ENCODE measurements around the gene DAP.

The DAP gene

GRCh38 chr5:10690460-10691440, 70.3 kb downstream of the DAP start:
- ATAC-seq: peak; percentile 4; the same call in 1 of the 3 replicates
- no peak for TF ChIP-seq RARB (CRISPR knock-in tag; IDR thresholded peaks at IDR 0.05)
- TF ChIP-seq ISL1 (CRISPR knock-in tag; IDR thresholded peaks at IDR 0.05): 0 out of 2 replicates have a peak, but pooled peaks have one; percentile 15

DNA sequence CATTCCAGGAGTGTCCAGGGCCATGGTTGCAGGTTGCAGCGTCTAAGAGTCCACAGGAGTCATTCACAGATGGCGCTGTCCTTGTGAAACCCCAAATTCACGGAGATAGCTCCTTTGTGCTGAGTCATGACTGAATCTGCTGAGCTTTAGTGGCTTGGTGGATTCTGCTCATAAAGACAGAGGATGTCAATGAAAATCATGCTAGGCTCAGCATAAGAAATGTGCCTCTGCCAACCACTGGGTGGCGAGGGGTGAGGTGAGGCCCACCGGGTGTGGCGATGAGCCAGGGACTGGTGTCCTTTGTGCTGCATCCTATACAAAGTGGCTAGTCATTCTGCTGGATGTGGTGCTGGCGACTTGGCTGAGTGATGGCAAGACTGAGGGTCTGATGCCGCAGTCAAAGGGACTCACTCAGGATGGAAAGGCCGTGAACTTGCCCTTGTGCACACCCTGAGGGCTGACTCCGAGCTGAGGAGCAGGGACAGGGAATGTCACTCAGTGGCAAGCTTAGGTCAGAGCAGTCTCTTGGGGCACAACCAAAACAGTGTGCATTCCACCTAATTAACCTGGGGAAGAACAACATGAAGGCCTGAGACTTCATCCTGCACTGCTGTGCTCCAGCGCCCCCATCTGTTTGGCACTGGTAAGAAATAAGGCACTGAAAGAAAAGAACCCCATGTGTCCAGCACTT, 71.5 kb downstream of the DAP start:
- TF ChIP-seq, protein P1, sequence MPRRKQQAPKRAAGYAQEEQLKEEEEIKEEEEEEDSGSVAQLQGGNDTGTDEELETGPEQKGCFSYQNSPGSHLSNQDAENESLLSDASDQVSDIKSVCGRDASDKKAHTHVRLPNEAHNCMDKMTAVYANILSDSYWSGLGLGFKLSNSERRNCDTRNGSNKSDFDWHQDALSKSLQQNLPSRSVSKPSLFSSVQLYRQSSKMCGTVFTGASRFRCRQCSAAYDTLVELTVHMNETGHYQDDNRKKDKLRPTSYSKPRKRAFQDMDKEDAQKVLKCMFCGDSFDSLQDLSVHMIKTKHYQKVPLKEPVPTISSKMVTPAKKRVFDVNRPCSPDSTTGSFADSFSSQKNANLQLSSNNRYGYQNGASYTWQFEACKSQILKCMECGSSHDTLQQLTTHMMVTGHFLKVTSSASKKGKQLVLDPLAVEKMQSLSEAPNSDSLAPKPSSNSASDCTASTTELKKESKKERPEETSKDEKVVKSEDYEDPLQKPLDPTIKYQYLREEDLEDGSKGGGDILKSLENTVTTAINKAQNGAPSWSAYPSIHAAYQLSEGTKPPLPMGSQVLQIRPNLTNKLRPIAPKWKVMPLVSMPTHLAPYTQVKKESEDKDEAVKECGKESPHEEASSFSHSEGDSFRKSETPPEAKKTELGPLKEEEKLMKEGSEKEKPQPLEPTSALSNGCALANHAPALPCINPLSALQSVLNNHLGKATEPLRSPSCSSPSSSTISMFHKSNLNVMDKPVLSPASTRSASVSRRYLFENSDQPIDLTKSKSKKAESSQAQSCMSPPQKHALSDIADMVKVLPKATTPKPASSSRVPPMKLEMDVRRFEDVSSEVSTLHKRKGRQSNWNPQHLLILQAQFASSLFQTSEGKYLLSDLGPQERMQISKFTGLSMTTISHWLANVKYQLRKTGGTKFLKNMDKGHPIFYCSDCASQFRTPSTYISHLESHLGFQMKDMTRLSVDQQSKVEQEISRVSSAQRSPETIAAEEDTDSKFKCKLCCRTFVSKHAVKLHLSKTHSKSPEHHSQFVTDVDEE (CRISPR knock-in tag; IDR thresholded peaks at IDR 0.05): no peak
- TF ChIP-seq GLIS3 (CRISPR knock-in tag; IDR thresholded peaks at IDR 0.05) (no peak), ESRRG (CRISPR knock-in tag; IDR thresholded peaks at IDR 0.05) (no peak), ISL1 (CRISPR knock-in tag; IDR thresholded peaks at IDR 0.05) (no peak)
- peak; percentile 6; the same call in 1 of the 3 replicates for ATAC-seq

GRCh38 chr5:10688651-10689171, 72.3 kb downstream of the DAP start:
- ATAC-seq: no peak
- TF ChIP-seq CSDC2 (CRISPR knock-in tag; IDR thresholded peaks at IDR 0.05): no peak
- no peak for TF ChIP-seq CSRNP3 (CRISPR knock-in tag; IDR thresholded peaks at IDR 0.05)
- no peak for TF ChIP-seq TCF4 (CRISPR knock-in tag; IDR thresholded peaks at IDR 0.05; ENCODE audit: borderline replicate concordance)
- TF ChIP-seq ARNTL (CRISPR knock-in tag; IDR thresholded peaks at IDR 0.05; ENCODE audit: borderline replicate concordance, low read depth): no peak

- TF ChIP-seq ARNTL (CRISPR knock-in tag; IDR thresholded peaks at IDR 0.05; ENCODE audit: borderline replicate concordance, low read depth) (no peak), ZNF8 (CRISPR knock-in tag; IDR thresholded peaks at IDR 0.05) (no peak), CSRNP3 (CRISPR knock-in tag; IDR thresholded peaks at IDR 0.05) (no peak), PPARA (CRISPR knock-in tag; IDR thresholded peaks at IDR 0.05; ENCODE audit: borderline replicate concordance) (no peak), OSR1 (CRISPR knock-in tag; IDR thresholded peaks at IDR 0.05) (no peak), GLIS3 (CRISPR knock-in tag; IDR thresholded peaks at IDR 0.05) (no peak), ZNF70 (CRISPR knock-in tag; IDR thresholded peaks at IDR 0.05) (no peak), ZFP30 (CRISPR knock-in tag; IDR thresholded peaks at IDR 0.05) (no peak), ZNF565 (CRISPR knock-in tag; conservative IDR thresholded peaks at IDR 0.05; ENCODE audit: low read depth) (no peak), ZC3H10 (CRISPR knock-in tag; IDR thresholded peaks at IDR 0.05) (no peak), POU6F1 (CRISPR knock-in tag; IDR thresholded peaks at IDR 0.05; ENCODE audit: borderline replicate concordance, low read depth) (no peak), BACH2 (CRISPR knock-in tag; IDR thresholded peaks at IDR 0.05; ENCODE audit: borderline replicate concordance) (no peak), CSDC2 (CRISPR knock-in tag; IDR thresholded peaks at IDR 0.05) (no peak), TCF4 (CRISPR knock-in tag; IDR thresholded peaks at IDR 0.05; ENCODE audit: borderline replicate concordance) (no peak), RARB (CRISPR knock-in tag; IDR thresholded peaks at IDR 0.05) (no peak), ESRRG (CRISPR knock-in tag; IDR thresholded peaks at IDR 0.05) (no peak)
- TF ChIP-seq, protein P2, sequence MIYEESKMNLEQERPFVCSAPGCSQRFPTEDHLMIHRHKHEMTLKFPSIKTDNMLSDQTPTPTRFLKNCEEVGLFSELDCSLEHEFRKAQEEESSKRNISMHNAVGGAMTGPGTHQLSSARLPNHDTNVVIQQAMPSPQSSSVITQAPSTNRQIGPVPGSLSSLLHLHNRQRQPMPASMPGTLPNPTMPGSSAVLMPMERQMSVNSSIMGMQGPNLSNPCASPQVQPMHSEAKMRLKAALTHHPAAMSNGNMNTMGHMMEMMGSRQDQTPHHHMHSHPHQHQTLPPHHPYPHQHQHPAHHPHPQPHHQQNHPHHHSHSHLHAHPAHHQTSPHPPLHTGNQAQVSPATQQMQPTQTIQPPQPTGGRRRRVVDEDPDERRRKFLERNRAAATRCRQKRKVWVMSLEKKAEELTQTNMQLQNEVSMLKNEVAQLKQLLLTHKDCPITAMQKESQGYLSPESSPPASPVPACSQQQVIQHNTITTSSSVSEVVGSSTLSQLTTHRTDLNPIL (CRISPR knock-in tag; IDR thresholded peaks at IDR 0.05; ENCODE audit: low read depth): no peak
- TF ChIP-seq, protein P3, sequence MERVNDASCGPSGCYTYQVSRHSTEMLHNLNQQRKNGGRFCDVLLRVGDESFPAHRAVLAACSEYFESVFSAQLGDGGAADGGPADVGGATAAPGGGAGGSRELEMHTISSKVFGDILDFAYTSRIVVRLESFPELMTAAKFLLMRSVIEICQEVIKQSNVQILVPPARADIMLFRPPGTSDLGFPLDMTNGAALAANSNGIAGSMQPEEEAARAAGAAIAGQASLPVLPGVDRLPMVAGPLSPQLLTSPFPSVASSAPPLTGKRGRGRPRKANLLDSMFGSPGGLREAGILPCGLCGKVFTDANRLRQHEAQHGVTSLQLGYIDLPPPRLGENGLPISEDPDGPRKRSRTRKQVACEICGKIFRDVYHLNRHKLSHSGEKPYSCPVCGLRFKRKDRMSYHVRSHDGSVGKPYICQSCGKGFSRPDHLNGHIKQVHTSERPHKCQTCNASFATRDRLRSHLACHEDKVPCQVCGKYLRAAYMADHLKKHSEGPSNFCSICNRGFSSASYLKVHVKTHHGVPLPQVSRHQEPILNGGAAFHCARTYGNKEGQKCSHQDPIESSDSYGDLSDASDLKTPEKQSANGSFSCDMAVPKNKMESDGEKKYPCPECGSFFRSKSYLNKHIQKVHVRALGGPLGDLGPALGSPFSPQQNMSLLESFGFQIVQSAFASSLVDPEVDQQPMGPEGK (CRISPR knock-in tag; IDR thresholded peaks at IDR 0.05; ENCODE audit: borderline replicate concordance): no peak
- ATAC-seq: no peak
Observed at GRCh38 chr5:10686890-10687289, 74.1 kb downstream of the DAP start.

Data from SK-N-SH treated with all-trans-retinoic acid at 6 μM for 48 hours (cell line).